Chondrocyte (in vitro differentiated cells): ENCODE data around the gene SYNGAP1. TPM values are rescaled to one million over a fixed set of nuclear protein-coding genes. Genes with fewer than 3 reads are reported as not detected.

Experiments
- DNase-seq: peaks from one replicate; pipeline ENCODE4 v3.0.0; 2021; ENCODE audit warnings: mixed read lengths, low spot score
- H3K27ac Mint-ChIP-seq: one replicate; pipeline ENCODE4 v1.8.0; 2021; ENCODE audit warnings: mild to moderate bottlenecking, moderate library complexity, mixed read lengths; ENCODE audit not compliant: unreplicated experiment
- H3K27me3 Mint-ChIP-seq: 2 replicates; pipeline ENCODE4 v1.8.0; 2021; ENCODE audit warnings: low read depth, mixed read lengths
- H3K36me3 Mint-ChIP-seq: 2 replicates; pipeline ENCODE4 v1.8.0; 2021; ENCODE audit warnings: low read depth, mixed read lengths
- H3K4me1 Mint-ChIP-seq: 2 replicates; pipeline ENCODE4 v1.8.0; 2021; ENCODE audit warnings: low read depth, mild to moderate bottlenecking, mixed read lengths
- H3K4me3 Mint-ChIP-seq: one replicate; pipeline ENCODE4 v1.8.0; 2021; ENCODE audit warnings: mild to moderate bottlenecking, moderate library complexity, mixed read lengths; ENCODE audit not compliant: unreplicated experiment
- H3K9me3 Mint-ChIP-seq: 2 replicates; pipeline ENCODE4 v1.8.0; 2021; ENCODE audit warnings: low read depth, mixed read lengths
- CTCF ChIP-seq: fragments of 200-600 bp; sonication (generic); IDR thresholded peaks from 2 replicates; pipeline ENCODE4 v1.5.0; 2021; ENCODE audit warnings: antibody characterized with exemption, mild to moderate bottlenecking, moderate library complexity
- total RNA-seq: library from RNA; stranded (reverse); gene quantifications from 3 replicates; pipeline ENCODE4 v1.2.1, GENCODE V29; 2021

SYNGAP1 gene
- total RNA-seq, 1 donor from 2014 or later, result 24.7 TPM

GRCh38 chr6:33451606-33452005 is 31.7 kb downstream of the SYNGAP1 start:
- Mint-ChIP-seq H3K27ac (no peak overlapping the region), H3K9me3 (no peaks in the 10 kb centered on the region), H3K4me3 (no peak overlapping the region), H3K4me1 (peaks cover 25% of the 10 kb centered on the region), H3K36me3 (peaks cover 20% of the 10 kb centered on the region), H3K27me3 (no peaks in the 10 kb centered on the region)
- DNase-seq, result no peak
- TF ChIP-seq CTCF, result no peak

- H3K27ac Mint-ChIP-seq, result no peak overlapping the region
- no peak overlapping the region for H3K4me3 Mint-ChIP-seq
- H3K4me1 Mint-ChIP-seq, result peaks cover 25% of the 10 kb centered on the region
- peaks cover 15% of the 10 kb centered on the region for H3K36me3 Mint-ChIP-seq
- no peak for DNase-seq
- H3K9me3 Mint-ChIP-seq, result no peaks in the 10 kb centered on the region
- H3K27me3 Mint-ChIP-seq, result no peaks in the 10 kb centered on the region
- TF ChIP-seq CTCF, result no peak
These were observed 32.6 kb downstream of the SYNGAP1 start for GRCh38 chr6:33452496-33452895.

- peak overlapping the region; percentile 85 for H3K27ac Mint-ChIP-seq
- peaks cover 25% of the 10 kb centered on the region for H3K4me1 Mint-ChIP-seq
These were observed 33.6 kb downstream of the SYNGAP1 start for GRCh38 chr6:33453393-33454008.

GRCh38 chr6:33454009-33454946 is 34.4 kb downstream of the SYNGAP1 start, which contains the start of gene ZBTB9:
Gene ZBTB9, plus strand, starts transcription at chr6:33454576. Its CDS starts 525 bp downstream, at chr6:33455101.
- Mint-ChIP-seq H3K4me1 (peaks cover 25% of the 10 kb centered on the region), H3K36me3 (peaks cover 3% of the 10 kb centered on the region), H3K27me3 (no peaks in the 10 kb centered on the region), H3K9me3 (no peaks in the 10 kb centered on the region), H3K4me3 (peak within 1 kb of the TSS; percentile 95), H3K27ac (peak within 1 kb of the TSS; percentile 85)
- peak; percentile 98 for DNase-seq
- TF ChIP-seq CTCF, result peak; percentile 7

More at GRCh38 chr6:33453393-33454008, 33.6 kb downstream of the SYNGAP1 start:
- Mint-ChIP-seq H3K4me3 (peak overlapping the region; percentile 95), H3K9me3 (no peaks in the 10 kb centered on the region), H3K27me3 (no peaks in the 10 kb centered on the region), H3K36me3 (peaks cover 8% of the 10 kb centered on the region)
- no peak for DNase-seq
- no peak for TF ChIP-seq CTCF

- Mint-ChIP-seq H3K4me3 (peak overlapping the region; percentile 95), H3K36me3 (peaks cover 3% of the 10 kb centered on the region), H3K27ac (no peak overlapping the region), H3K4me1 (peaks cover 25% of the 10 kb centered on the region), H3K9me3 (peaks cover 2% of the 10 kb centered on the region), H3K27me3 (no peaks in the 10 kb centered on the region)
- DNase-seq, result no peak
- no peak for TF ChIP-seq CTCF
These were observed 35.2 kb downstream of the SYNGAP1 start for GRCh38 chr6:33455051-33455450.
